IPS-20b (cell line): ENCODE results near the gene SMAD6.
"Not testable (repeated sequence)": the region's sequence is repeated elsewhere in the genome, so short reads cannot be mapped to it uniquely, and the experiment has no call there.

Experiments used
- H3K27ac ChIP-seq: one replicate; pipeline ENCODE4 v1.5.1; 2013; ENCODE audit warnings: low read length
- H3K27me3 ChIP-seq: 2 replicates; pipeline ENCODE4 v1.6.1; 2013; ENCODE audit warnings: mild to moderate bottlenecking, low read length, inconsistent platforms; ENCODE audit not compliant: insufficient read depth
- H3K36me3 ChIP-seq: 2 replicates; pipeline ENCODE4 v1.6.1; 2013; ENCODE audit warnings: low read depth, mild to moderate bottlenecking, inconsistent platforms, low read length, moderate library complexity; ENCODE audit not compliant: insufficient read depth
- H3K4me1 ChIP-seq: 2 replicates; pipeline ENCODE4 v1.6.1; 2013; ENCODE audit warnings: mild to moderate bottlenecking, control low read depth, inconsistent platforms, low read length, moderate library complexity; ENCODE audit not compliant: insufficient read depth
- H3K4me3 ChIP-seq: 2 replicates; pipeline ENCODE4 v1.5.1; 2013; ENCODE audit warnings: mild to moderate bottlenecking, low read length, inconsistent platforms
- H3K9ac ChIP-seq: 2 replicates; pipeline ENCODE4 v1.6.1; 2013; ENCODE audit warnings: low read depth, mild to moderate bottlenecking, inconsistent platforms, low read length, moderate library complexity
- H3K9me3 ChIP-seq: 2 replicates; pipeline ENCODE4 v1.6.1; 2013; ENCODE audit warnings: mild to moderate bottlenecking, low read depth, low read length, inconsistent platforms; ENCODE audit not compliant: insufficient read depth

The SMAD6 gene

DNA sequence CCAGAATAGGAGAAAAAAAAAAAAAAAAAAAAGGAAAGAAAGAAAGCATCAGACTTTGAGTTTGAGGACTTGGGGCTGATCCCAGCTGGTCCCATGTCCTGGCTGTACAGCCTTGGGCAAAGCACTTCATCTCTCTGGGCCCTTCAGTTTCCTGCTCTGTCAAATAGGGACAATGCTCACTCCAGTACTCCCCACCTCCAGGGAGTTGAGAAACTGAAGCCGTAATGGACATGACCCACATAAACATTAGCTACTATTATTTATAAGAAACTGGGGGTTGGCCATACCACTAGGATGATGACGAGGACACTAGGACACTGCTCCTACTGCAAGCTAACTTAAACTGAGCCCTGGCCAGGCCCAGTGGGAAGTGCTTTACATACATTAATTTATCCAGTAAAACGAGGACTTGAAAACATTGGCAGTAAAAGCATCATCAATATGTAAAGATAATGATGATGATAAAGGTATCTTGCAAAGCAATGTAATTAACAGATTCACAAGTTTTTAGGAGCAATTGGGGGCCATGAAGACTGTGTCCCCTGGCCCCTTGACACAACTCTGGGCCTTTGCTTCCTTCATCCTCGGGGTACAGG, 22.9 kb upstream of the SMAD6 start:
- no peaks in the 10 kb centered on the region for H3K27me3 ChIP-seq
- no peak overlapping the region for H3K4me3 ChIP-seq
- peaks cover 6% of the 10 kb centered on the region for H3K9me3 ChIP-seq
- H3K36me3 ChIP-seq: no peaks in the 10 kb centered on the region
- peak overlapping the region; percentile 67 for H3K27ac ChIP-seq
- H3K4me1 ChIP-seq: peaks cover 8% of the 10 kb centered on the region; the same call in 1 of the 2 replicates
- H3K9ac ChIP-seq: no peak overlapping the region

DNA sequence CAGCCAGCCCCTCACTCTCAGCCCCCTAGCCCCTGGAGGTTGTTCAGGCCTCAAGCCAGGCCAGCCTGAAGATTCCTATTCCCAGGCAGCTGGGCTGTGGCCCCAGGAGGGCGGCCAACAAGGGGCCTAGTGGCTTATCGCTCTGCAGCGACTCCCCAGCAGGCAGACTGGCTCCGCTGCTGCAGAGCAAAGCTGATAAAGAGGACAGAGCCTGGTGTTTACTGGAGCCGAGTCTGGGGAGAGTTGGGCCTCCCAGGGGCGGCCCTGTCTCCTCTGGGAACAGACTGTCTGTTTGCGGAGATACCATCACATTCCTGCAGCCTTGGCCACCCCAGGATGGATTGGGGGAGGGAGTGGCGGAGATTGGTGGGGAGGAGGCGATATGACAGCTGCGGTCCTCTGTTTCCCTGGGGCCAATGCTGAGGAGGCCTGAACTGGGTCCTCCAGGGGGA, 22.4 kb upstream of the SMAD6 start:
- Histone ChIP-seq H3K4me3 (no peak overlapping the region), H3K9ac (peak overlapping the region; percentile 6; the same call in 1 of the 2 replicates), H3K4me1 (peaks cover 8% of the 10 kb centered on the region; the same call in 1 of the 2 replicates), H3K36me3 (no peaks in the 10 kb centered on the region), H3K9me3 (peaks cover 6% of the 10 kb centered on the region), H3K27ac (peak overlapping the region; percentile 67), H3K27me3 (no peaks in the 10 kb centered on the region)

DNA sequence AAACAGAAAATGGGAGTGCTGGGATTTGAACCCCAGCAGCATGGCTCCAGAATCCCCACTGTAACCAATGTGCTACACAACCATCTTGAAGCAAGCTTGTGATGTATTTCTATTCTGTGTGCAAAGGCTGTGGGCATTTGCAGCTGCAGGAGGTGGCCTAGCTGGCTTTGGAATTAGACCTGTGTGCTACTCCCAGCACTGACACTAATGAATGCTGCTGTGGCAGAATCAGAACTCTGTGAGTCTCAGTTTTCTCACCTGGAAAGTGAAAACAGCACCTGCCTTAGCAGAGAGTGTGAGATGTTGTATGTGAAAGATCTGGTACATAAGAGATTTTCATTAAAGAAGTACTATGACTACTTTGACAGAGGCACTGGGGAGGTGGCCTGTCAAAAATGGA, 21.5 kb upstream of the SMAD6 start:
- no peak overlapping the region for H3K27ac ChIP-seq
- H3K4me3 ChIP-seq: no peak overlapping the region
- H3K9ac ChIP-seq: no peak overlapping the region
- peaks cover 6% of the 10 kb centered on the region for H3K9me3 ChIP-seq
- H3K27me3 ChIP-seq: no peaks in the 10 kb centered on the region
- H3K36me3 ChIP-seq: no peaks in the 10 kb centered on the region
- peaks cover 8% of the 10 kb centered on the region; the same call in 1 of the 2 replicates for H3K4me1 ChIP-seq

DNA sequence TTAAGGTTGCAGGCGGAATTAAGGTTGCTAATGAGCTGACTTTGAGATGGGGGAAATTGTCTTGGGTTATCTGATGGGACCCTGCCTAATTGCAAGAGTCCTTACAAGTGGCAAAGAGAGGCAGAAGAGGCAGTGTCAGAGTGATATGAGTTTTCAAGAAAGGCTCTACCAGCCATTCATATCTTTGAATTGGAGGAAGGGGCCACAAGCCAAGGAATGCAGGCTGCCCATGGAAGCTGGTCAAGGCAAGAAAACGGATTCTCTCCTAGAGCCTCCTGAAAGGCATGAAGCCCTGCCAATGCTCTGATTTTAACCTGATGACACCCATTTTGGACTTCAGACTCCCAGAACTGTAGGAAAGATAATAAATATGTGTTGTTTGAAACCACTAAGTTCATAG, 20.6 kb upstream of the SMAD6 start:
- Histone ChIP-seq H3K9me3 (peaks cover 6% of the 10 kb centered on the region), H3K27me3 (no peaks in the 10 kb centered on the region), H3K27ac (no peak overlapping the region), H3K4me1 (peaks cover 8% of the 10 kb centered on the region; the same call in 1 of the 2 replicates), H3K4me3 (no peak overlapping the region), H3K36me3 (no peaks in the 10 kb centered on the region), H3K9ac (no peak overlapping the region)

DNA sequence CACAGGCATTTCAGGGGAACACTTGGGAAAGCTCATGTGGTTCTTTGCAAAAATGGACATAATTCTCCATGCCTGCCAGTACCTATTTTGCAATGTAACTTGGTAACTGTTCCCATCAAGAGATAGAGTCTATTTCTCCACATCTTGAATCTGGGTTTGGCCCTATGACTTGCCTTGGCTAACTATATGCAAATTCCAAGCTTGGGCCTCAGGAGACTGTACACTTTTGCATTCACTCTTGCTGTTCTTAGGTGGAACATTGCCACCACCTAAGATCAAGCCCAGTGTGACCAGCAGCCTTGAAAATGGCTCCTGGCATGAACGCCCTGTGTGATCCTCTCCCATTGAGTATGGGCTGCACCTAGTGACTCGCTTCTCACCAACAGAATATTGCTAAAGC, 19.8 kb upstream of the SMAD6 start:
- Histone ChIP-seq H3K4me1 (peaks cover 8% of the 10 kb centered on the region; the same call in 1 of the 2 replicates), H3K27me3 (no peaks in the 10 kb centered on the region), H3K27ac (no peak overlapping the region), H3K9me3 (peaks cover 6% of the 10 kb centered on the region), H3K9ac (no peak overlapping the region), H3K36me3 (no peaks in the 10 kb centered on the region), H3K4me3 (no peak overlapping the region)

DNA sequence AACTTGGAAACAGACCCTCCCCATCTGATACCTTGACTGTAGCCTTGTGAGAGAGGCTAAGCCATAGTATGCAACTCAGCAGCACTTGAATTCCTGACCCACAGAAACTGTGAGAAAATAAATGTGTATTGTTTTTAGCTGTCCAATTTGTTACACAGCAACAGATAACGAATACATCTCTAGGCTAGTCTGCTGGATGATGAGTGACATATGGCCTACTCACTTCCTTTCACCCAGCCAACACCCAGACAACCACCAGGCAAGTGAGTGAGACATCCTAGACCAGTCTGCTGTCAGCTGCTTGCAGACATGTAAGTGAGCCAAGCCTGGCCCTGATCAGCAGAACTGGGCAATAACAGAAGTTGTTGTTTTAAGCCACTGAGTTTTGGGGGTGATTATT, 19.2 kb upstream of the SMAD6 start:
- no peak overlapping the region for H3K4me3 ChIP-seq
- H3K9me3 ChIP-seq: peaks cover 6% of the 10 kb centered on the region
- H3K9ac ChIP-seq: no peak overlapping the region
- no peaks in the 10 kb centered on the region for H3K27me3 ChIP-seq
- no peak overlapping the region for H3K27ac ChIP-seq
- H3K36me3 ChIP-seq: no peaks in the 10 kb centered on the region
- peaks cover 8% of the 10 kb centered on the region; the same call in 1 of the 2 replicates for H3K4me1 ChIP-seq

DNA sequence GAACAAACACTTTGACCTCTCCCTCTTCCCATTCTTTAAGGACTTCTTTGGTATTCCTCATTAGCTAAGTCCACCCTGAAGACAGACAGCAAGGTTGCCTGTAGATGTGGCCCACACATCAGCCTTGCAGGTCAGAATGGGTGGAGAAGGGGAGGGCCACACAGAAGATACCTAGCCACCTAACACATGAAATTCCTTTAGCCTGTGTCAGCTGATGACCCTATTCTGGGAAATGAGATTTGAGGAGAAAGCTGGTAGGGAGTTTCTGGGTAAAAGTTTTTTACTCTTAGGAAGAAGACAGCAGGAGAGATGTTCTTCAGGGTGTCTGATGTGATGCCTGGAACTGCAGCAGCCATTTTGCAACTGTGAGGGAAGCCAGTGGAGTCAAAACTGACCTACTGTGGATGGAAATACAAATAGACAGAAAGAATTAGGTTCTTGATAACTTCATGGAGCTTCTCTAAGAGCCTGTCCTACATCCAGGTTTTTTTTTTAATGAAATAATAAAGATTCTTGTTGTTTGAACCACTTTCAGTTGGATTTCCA, 17.8 kb upstream of the SMAD6 start:
- no peak overlapping the region for H3K4me3 ChIP-seq
- H3K27ac ChIP-seq: no peak overlapping the region
- peaks cover 3% of the 10 kb centered on the region; the same call in 1 of the 2 replicates for H3K4me1 ChIP-seq
- no peaks in the 10 kb centered on the region for H3K27me3 ChIP-seq
- H3K9ac ChIP-seq: no peak overlapping the region
- H3K9me3 ChIP-seq: peaks cover 6% of the 10 kb centered on the region
- no peaks in the 10 kb centered on the region for H3K36me3 ChIP-seq

DNA sequence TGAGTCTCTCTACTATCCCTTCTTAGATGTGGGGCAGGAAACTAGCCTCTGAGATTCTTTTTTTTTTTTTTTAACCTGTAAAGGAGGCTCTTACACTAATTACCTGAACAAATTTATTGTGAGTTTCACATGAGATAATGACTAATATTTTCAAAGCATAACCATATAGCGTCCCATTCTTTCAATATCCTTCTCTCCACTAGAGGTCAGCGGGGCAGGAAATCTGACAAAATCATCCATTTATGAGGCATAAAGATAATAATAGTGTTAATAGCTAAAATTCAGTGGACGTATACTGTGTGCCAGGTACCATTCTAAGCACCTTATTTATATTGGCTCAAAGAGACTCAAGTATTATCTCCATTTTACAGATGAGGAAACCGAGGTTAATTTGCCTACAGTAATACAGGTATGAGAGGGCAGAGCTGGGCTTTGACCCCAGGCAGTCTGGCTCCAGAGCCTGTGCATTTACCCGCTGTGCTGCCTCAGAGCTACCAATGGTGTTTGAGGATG, 16.3 kb upstream of the SMAD6 start:
- Histone ChIP-seq H3K36me3 (no peaks in the 10 kb centered on the region), H3K9me3 (peaks cover 6% of the 10 kb centered on the region), H3K27me3 (no peaks in the 10 kb centered on the region), H3K4me1 (no peaks in the 10 kb centered on the region), H3K4me3 (no peak overlapping the region), H3K27ac (no peak overlapping the region), H3K9ac (no peak overlapping the region)

DNA sequence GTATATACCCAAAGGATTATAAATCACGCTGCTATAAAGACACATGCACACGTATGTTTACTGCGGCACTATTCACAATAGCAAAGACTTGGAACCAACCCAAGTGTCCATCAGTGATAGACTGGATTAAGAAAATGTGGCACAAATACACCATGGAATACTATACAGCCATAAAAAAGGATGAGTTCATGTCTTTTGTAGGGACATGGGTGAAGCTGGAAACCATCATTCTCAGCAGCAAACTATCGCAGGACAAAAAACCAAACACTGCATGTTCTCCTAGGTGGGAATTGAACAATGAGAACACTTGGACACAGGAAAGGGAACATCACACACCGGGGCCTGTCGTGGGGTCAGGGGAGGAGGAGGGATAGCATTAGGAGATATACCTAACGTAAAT, 11.1 kb upstream of the SMAD6 start:
- H3K27ac ChIP-seq, H3K4me3 ChIP-seq: not testable (repeated sequence)

DNA sequence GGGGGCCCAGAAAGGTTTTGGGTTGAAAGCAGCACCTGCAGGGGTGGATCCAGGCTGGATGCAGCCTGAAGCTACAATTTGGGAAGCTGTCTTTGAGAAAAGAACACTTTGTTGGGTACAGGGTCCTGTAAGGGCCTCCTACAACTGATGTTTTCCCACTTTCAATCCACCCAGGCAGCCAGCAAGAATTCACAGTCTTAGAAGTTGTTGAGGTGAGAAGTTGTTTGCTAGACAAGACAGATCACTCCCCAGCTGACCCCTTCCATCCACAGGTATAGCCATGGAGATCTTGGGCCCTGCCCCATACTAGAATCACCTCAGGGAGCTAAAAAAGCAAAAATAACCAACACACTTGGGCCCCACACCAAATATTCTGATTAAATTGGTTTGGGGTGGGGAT, 10.3 kb upstream of the SMAD6 start:
- no peak overlapping the region for H3K4me3 ChIP-seq
- H3K36me3 ChIP-seq: no peaks in the 10 kb centered on the region
- H3K9me3 ChIP-seq: no peaks in the 10 kb centered on the region
- no peak overlapping the region for H3K9ac ChIP-seq
- H3K27me3 ChIP-seq: no peaks in the 10 kb centered on the region
- H3K4me1 ChIP-seq: no peaks in the 10 kb centered on the region
- H3K27ac ChIP-seq: no peak overlapping the region

More for the DNA sequence above, 11.1 kb upstream of the SMAD6 start:
- not testable (repeated sequence) for H3K9me3 ChIP-seq, H3K4me1 ChIP-seq, H3K36me3 ChIP-seq, H3K9ac ChIP-seq, H3K27me3 ChIP-seq

DNA sequence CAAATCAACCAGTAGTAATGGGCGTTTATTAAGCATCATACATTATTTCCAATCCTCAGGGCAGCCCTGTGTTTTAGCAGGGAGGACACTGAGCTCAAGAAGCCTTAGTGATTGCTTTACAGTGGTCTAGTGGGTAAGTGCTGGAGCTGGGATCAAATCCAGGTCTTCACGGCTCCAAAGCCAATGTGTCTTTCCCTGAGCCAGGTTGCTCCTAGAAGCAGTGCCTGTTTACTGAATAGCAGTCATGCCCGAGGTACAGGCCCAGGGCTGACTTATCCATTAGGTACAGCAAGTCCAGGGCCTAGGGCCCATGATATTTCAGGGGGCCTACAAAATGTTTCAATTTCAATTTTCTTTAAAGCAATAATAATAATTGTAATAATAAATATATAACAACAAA, 9.6 kb upstream of the SMAD6 start:
- Histone ChIP-seq H3K9me3 (no peaks in the 10 kb centered on the region), H3K4me1 (no peaks in the 10 kb centered on the region), H3K4me3 (no peak overlapping the region), H3K36me3 (no peaks in the 10 kb centered on the region), H3K27me3 (no peaks in the 10 kb centered on the region), H3K9ac (no peak overlapping the region), H3K27ac (no peak overlapping the region)
